Activated T-cell treated with anti-CD3 and anti-CD28 coated beads, Interleukin-2, amount 50 U/mL, for 4 hours (primary cell): ENCODE measurements around the gene SP140. TPM values are rescaled to one million over a fixed set of nuclear protein-coding genes. Genes with fewer than 3 reads are reported as not detected.
"Not testable (repeated sequence)": the region's sequence is repeated elsewhere in the genome, so short reads cannot be mapped to it uniquely, and the experiment has no call there.

Experiments used
- ATAC-seq, 2 donors: fragments of 200-7000 bp; cut with Tn5 transposase; one replicate each; pipeline ENCODE4 v1.10.0; 2021
- DNase-seq: peaks from one replicate; pipeline ENCODE4 v3.0.0-alpha.2; 2020
- H3K27me3 Mint-ChIP-seq: one replicate; pipeline ENCODE4 v1.8.0; 2021; ENCODE audit warnings: low read depth, mixed read lengths
- H3K36me3 Mint-ChIP-seq: one replicate; pipeline ENCODE4 v1.8.0; 2022; ENCODE audit warnings: mixed read lengths; ENCODE audit not compliant: insufficient read depth
- H3K4me1 Mint-ChIP-seq: one replicate; pipeline ENCODE4 v1.8.0; 2021; ENCODE audit warnings: low read depth, mixed read lengths
- H3K4me3 Mint-ChIP-seq: one replicate; pipeline ENCODE4 v1.8.0; 2021; ENCODE audit warnings: mild to moderate bottlenecking, moderate library complexity, mixed read lengths
- H3K9me3 Mint-ChIP-seq: one replicate; pipeline ENCODE4 v1.8.0; 2021; ENCODE audit warnings: mixed read lengths
- total RNA-seq, 3 donors: library from RNA; stranded (reverse); gene quantifications; one replicate each; pipeline ENCODE4 v1.2.1, GENCODE V29; 2021

SP140 gene
- total RNA-seq, 3 donors from 2014 or later = 38.4 to 50.6 (median 43.9) TPM

- Mint-ChIP-seq H3K9me3 (no peaks in the 10 kb centered on the region), H3K4me1 (peaks cover 3% of the 10 kb centered on the region), H3K4me3 (no peak overlapping the region), H3K36me3 (peaks cover 36% of the 10 kb centered on the region), H3K27me3 (no peaks in the 10 kb centered on the region)
- DNase-seq (no peak), ATAC-seq (no peak)
Observed at GRCh38 chr2:230244211-230244610, 18.7 kb downstream of the SP140 start.

- H3K27me3 Mint-ChIP-seq = no peaks in the 10 kb centered on the region
- DNase-seq (no peak), ATAC-seq (no peak)
- no peak overlapping the region for H3K4me3 Mint-ChIP-seq
- peaks cover 23% of the 10 kb centered on the region for H3K36me3 Mint-ChIP-seq
- peaks cover 3% of the 10 kb centered on the region for H3K4me1 Mint-ChIP-seq
- H3K9me3 Mint-ChIP-seq = no peaks in the 10 kb centered on the region
Observed at GRCh38 chr2:230246206-230246605, 20.7 kb downstream of the SP140 start.

GRCh38 chr2:230250231-230250630 is 24.7 kb downstream of the SP140 start:
- DNase-seq = no peak
- no peaks in the 10 kb centered on the region for H3K27me3 Mint-ChIP-seq
- no peak for ATAC-seq
- H3K36me3 Mint-ChIP-seq = peaks cover 7% of the 10 kb centered on the region
- H3K4me3 Mint-ChIP-seq = no peak overlapping the region
- H3K4me1 Mint-ChIP-seq = peaks cover 2% of the 10 kb centered on the region
- no peaks in the 10 kb centered on the region for H3K9me3 Mint-ChIP-seq

- DNase-seq (no peak), ATAC-seq (peak; percentile 79 to 82)
- Mint-ChIP-seq H3K36me3 (peaks cover 20% of the 10 kb centered on the region), H3K4me1 (peaks cover 17% of the 10 kb centered on the region), H3K27me3 (no peaks in the 10 kb centered on the region), H3K4me3 (no peak overlapping the region), H3K9me3 (no peaks in the 10 kb centered on the region)
Observed at GRCh38 chr2:230254152-230254881, 28.8 kb downstream of the SP140 start.

GRCh38 chr2:230256733-230257332 is 31.3 kb downstream of the SP140 start:
- Mint-ChIP-seq H3K4me3 (no peak overlapping the region), H3K36me3 (peaks cover 36% of the 10 kb centered on the region), H3K4me1 (peaks cover 35% of the 10 kb centered on the region), H3K27me3 (no peaks in the 10 kb centered on the region), H3K9me3 (peaks cover 3% of the 10 kb centered on the region)
- ATAC-seq (peak; percentile 33 to 49), DNase-seq (no peak)

- ATAC-seq = no peak
- Mint-ChIP-seq H3K4me1 (peaks cover 51% of the 10 kb centered on the region), H3K27me3 (no peaks in the 10 kb centered on the region), H3K36me3 (peaks cover 46% of the 10 kb centered on the region), H3K4me3 (no peak overlapping the region), H3K9me3 (peaks cover 3% of the 10 kb centered on the region)
- DNase-seq = no peak
Observed at GRCh38 chr2:230258483-230258882, 32.9 kb downstream of the SP140 start.

- Mint-ChIP-seq H3K4me3 (peak overlapping the region; percentile 41), H3K4me1 (peaks cover 59% of the 10 kb centered on the region), H3K9me3 (peaks cover 3% of the 10 kb centered on the region), H3K36me3 (peaks cover 63% of the 10 kb centered on the region), H3K27me3 (no peaks in the 10 kb centered on the region)
- no peak for DNase-seq
- peak; percentile 71 to 76 for ATAC-seq
Observed at GRCh38 chr2:230262246-230262645, 36.7 kb downstream of the SP140 start.

GRCh38 chr2:230264945-230265344 is 39.4 kb downstream of the SP140 start:
- H3K4me1 Mint-ChIP-seq = peaks cover 71% of the 10 kb centered on the region
- peaks cover 74% of the 10 kb centered on the region for H3K36me3 Mint-ChIP-seq
- DNase-seq, H3K9me3 Mint-ChIP-seq, ATAC-seq, H3K27me3 Mint-ChIP-seq, H3K4me3 Mint-ChIP-seq: not testable (repeated sequence)

GRCh38 chr2:230266638-230267037 is 41.1 kb downstream of the SP140 start:
- DNase-seq = no peak
- H3K4me1 Mint-ChIP-seq = peaks cover 56% of the 10 kb centered on the region
- ATAC-seq = no peak

GRCh38 chr2:230267059-230267458 is 41.5 kb downstream of the SP140 start:
- peaks cover 6% of the 10 kb centered on the region for H3K9me3 Mint-ChIP-seq
- DNase-seq (no peak), ATAC-seq (no peak)
- no peaks in the 10 kb centered on the region for H3K27me3 Mint-ChIP-seq
- no peak overlapping the region for H3K4me3 Mint-ChIP-seq
- H3K36me3 Mint-ChIP-seq = peaks cover 71% of the 10 kb centered on the region
- H3K4me1 Mint-ChIP-seq = peaks cover 52% of the 10 kb centered on the region

More at GRCh38 chr2:230266638-230267037, 41.1 kb downstream of the SP140 start:
- Mint-ChIP-seq H3K4me3 (no peak overlapping the region), H3K9me3 (peaks cover 6% of the 10 kb centered on the region), H3K36me3 (peaks cover 71% of the 10 kb centered on the region), H3K27me3 (no peaks in the 10 kb centered on the region)

GRCh38 chr2:230267556-230267955 is 42.0 kb downstream of the SP140 start:
- no peak for DNase-seq
- Mint-ChIP-seq H3K27me3 (no peaks in the 10 kb centered on the region), H3K36me3 (peaks cover 72% of the 10 kb centered on the region), H3K4me3 (no peak overlapping the region), H3K4me1 (peaks cover 47% of the 10 kb centered on the region), H3K9me3 (peaks cover 6% of the 10 kb centered on the region)
- peak; percentile 40 to 70 for ATAC-seq

- ATAC-seq (peak; percentile 58 to 60), DNase-seq (no peak)
- Mint-ChIP-seq H3K27me3 (no peaks in the 10 kb centered on the region), H3K36me3 (peaks cover 77% of the 10 kb centered on the region), H3K4me3 (no peak overlapping the region), H3K4me1 (peaks cover 36% of the 10 kb centered on the region), H3K9me3 (peaks cover 6% of the 10 kb centered on the region)
Observed at GRCh38 chr2:230268606-230269243, 43.2 kb downstream of the SP140 start.

- peak in 1 of 2 donors; percentile 18 for ATAC-seq
Observed at GRCh38 chr2:230269715-230270114, 44.2 kb downstream of the SP140 start.

GRCh38 chr2:230282936-230283335 is 57.4 kb downstream of the SP140 start:
- Mint-ChIP-seq H3K27me3 (no peaks in the 10 kb centered on the region), H3K4me3 (no peak overlapping the region), H3K36me3 (peaks cover 54% of the 10 kb centered on the region), H3K9me3 (no peaks in the 10 kb centered on the region), H3K4me1 (peaks cover 5% of the 10 kb centered on the region)
- no peak for ATAC-seq
- no peak for DNase-seq

More at GRCh38 chr2:230269715-230270114, 44.2 kb downstream of the SP140 start:
- Mint-ChIP-seq H3K9me3 (peaks cover 6% of the 10 kb centered on the region), H3K4me1 (peaks cover 29% of the 10 kb centered on the region), H3K36me3 (peaks cover 71% of the 10 kb centered on the region), H3K4me3 (no peak overlapping the region), H3K27me3 (no peaks in the 10 kb centered on the region)
- DNase-seq = no peak
